Epithelial cell of esophagus (primary cell): ENCODE measurements around the gene SMIM9.
"Not testable (repeated sequence)": the region's sequence is repeated elsewhere in the genome, so short reads cannot be mapped to it uniquely, and the experiment has no call there.

Experiments
- DNase-seq: peaks from one replicate; pipeline ENCODE4 v3.0.0; 2010; ENCODE audit warnings: low read depth
- H3K4me3 ChIP-seq: 2 replicates; pipeline ENCODE4 v1.5.1; 2011; ENCODE audit warnings: mild to moderate bottlenecking, low read length, control low read depth
- CTCF ChIP-seq: IDR thresholded peaks from 2 replicates; pipeline ENCODE4 v1.5.1; 2011; ENCODE audit warnings: low read depth, mild to moderate bottlenecking, low read length, control low read depth, inconsistent platforms; ENCODE audit not compliant: insufficient read depth; ENCODE audit errors: missing control alignments

The SMIM9 gene

GRCh38 chrX:154834562-154834961, at the start of gene SMIM9:
SMIM9 (minus strand) TSS chrX:154834662; CDS start chrX:154830856, 3,806 bp downstream.
- no peak for TF ChIP-seq CTCF
- H3K4me3 ChIP-seq: no peak within 1 kb of the TSS
- DNase-seq: no peak

DNA sequence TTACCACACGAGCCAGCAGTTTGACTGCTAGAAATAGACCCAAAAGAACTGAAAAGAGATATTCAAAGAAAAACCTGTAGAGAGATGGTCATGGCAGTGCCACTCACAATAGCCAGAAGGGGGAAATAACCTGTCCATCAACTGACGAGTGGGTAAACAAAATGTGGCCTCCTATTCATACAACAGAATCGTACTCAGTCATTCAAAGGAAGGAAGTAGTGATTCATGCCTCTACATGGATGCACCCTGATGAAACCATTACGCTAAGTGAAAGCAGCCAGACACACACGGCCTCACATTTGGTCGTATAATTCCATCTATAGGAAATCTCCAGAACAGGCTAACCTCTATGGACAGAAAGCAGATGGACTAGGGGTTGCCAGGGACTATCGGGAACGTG, 49.6 kb upstream of the SMIM9 start:
- not testable (repeated sequence) for H3K4me3 ChIP-seq, DNase-seq

GRCh38 chrX:154873329-154873728, 38.9 kb upstream of the SMIM9 start:
- no peak for DNase-seq
- TF ChIP-seq CTCF: no peak
- no peak overlapping the region for H3K4me3 ChIP-seq

DNA sequence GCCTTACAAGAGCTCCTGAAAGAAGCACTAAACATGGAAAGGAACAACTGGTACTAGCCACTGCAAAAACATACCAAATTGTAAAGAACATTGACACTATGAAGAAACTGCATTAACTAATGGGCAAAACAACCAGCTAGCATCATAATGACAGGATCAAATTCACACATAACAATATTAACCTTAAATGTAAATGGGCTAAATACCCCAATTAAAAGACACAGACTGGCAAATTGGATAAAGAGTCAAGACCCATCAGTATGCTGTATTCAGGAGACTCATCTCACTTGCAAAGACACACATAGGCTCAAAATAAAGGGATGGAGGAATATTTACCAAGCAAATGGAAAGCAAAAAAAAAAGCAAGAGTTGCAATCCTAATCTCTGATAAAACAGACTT, 34.1 kb upstream of the SMIM9 start:
- H3K4me3 ChIP-seq, DNase-seq: not testable (repeated sequence)

DNA sequence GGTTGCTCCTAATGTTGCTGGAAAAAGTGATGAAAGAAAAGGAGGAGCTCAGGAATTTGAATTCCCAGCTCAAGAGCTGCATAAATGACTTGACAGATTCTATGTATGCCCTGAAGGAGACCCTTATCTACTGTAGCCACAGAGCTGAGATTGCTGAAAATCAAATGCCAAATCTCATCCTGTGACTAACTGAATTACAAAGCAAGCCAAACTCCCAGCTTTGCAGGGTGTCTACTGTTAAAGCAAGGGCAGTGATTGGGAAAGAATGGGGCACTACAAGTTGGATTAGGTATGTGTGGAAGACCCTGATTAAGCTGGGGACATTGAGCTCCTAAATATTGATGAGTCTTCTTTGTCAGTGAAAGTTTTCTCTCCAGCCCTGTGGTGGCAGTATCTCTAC, 20.8 kb upstream of the SMIM9 start:
- DNase-seq: no peak
- TF ChIP-seq CTCF: no peak
- no peak overlapping the region for H3K4me3 ChIP-seq

DNA sequence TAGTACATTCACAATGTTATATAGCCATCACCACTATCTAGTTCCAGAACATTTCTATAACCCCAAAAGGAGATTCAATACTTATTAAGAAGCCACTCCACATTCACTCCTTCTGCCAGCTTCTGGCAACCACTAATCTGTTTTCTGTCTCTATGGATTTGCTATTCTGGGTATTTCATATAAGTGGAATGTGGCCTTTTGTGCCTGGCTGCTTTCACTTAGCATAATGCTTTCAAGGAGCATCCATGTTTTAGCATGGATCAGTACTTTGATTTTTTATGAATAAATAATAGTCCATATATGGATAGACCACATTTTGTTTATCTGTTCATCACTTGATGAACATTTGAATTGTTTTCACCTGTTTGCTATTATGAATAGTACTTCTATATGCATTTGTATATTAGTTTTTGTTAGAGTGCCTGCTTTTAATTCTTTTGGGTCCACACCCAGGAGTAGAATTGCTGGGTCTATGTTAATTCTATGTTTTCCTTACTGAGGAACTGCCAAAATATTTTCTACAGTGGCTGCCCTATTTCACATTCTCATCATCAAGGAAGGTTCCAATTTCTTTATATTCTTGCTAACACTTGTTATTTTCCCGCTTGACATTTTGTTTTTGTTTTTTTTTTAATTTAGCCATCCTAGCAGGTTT, 16.6 kb upstream of the SMIM9 start:
- TF ChIP-seq CTCF: no peak
- H3K4me3 ChIP-seq: no peak overlapping the region
- no peak for DNase-seq

DNA sequence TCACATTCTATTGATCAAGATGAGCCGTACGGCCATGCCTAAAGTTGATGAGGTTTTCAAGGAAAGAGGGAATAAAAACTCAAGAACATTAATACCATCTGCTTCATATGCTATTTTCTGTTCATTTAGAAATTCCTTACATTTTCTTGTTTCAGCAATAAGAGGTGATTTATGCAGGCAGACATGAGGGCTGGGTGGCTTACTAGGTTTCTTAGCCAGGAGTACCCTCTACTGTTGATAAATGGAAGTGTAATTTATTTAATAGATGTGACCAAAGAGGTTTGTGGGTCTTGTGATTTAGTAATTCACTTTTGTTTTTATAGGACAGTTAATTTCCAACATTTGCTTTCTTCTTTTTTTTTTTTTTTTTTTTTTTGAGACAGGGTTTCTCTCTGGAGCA, 6.4 kb upstream of the SMIM9 start:
- peak; percentile 54 for DNase-seq
- H3K4me3 ChIP-seq: no peak overlapping the region
- TF ChIP-seq CTCF: peak; percentile 49

DNA sequence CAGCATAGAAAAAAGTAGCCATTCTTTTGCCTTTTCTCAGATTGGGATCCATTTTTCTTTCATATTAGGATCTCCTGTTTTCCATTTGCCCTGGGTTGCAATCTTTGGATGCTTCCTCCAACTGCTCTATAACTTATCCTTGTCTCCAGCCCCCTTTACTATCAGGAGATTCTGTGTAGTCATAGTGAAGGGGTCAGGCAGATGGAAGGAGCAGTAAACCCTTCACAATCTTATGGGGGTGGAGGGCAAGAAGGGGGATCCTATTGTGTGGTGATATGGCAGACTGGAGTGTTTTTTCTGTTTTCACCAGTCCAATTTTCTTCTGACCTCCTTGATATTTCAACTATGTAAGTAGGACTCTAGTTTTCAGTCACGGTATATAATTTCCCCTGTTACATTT, 1.7 kb upstream of the SMIM9 start:
- TF ChIP-seq CTCF: no peak
- H3K4me3 ChIP-seq: no peak overlapping the region

More for the DNA sequence above, 1.7 kb upstream of the SMIM9 start:
- no peak for DNase-seq
